ENCODE measurements around the gene UBE2Z.
"Not testable (repeated sequence)": the region's sequence is repeated elsewhere in the genome, so short reads cannot be mapped to it uniquely, and the experiment has no call there.

Gene UBE2Z

GRCh38 chr17:48915459-48916282, 7.5 kb downstream of the UBE2Z start:
- no peak for DNase-seq (ENCODE audit: low spot score in 2 of 2)
- H3K27me3 ChIP-seq (ENCODE audit: low read depth): no peaks in the 10 kb centered on the region
- peaks cover 95% of the 10 kb centered on the region for H3K36me3 ChIP-seq (replicated peaks)
- H3K9me3 ChIP-seq: no peaks in the 10 kb centered on the region
- peaks cover 4% of the 10 kb centered on the region; the same call in 1 of the 2 replicates for H3K4me1 ChIP-seq
- no peak overlapping the region for H3K4me3 ChIP-seq
- in situ Hi-C loops (cut with MboI; ENCODE audit: low sequenced_read_pairs): no loop called here

GRCh38 chr17:48925251-48925990, 17.2 kb downstream of the UBE2Z start:
- H3K9me3 ChIP-seq: no peaks in the 10 kb centered on the region
- no peak overlapping the region for H3K4me3 ChIP-seq
- no peaks in the 10 kb centered on the region for H3K4me1 ChIP-seq
- no peak for DNase-seq (ENCODE audit: low spot score in 2 of 2)
- no peaks in the 10 kb centered on the region for H3K27me3 ChIP-seq (ENCODE audit: low read depth)
- peaks cover 90% of the 10 kb centered on the region for H3K36me3 ChIP-seq (replicated peaks)
- in situ Hi-C loops (cut with MboI; ENCODE audit: low sequenced_read_pairs): loop anchor here (10.0 kb wide), 1 partner anchor 109 kb away; no protein-coding TSS in a partner anchor

DNA sequence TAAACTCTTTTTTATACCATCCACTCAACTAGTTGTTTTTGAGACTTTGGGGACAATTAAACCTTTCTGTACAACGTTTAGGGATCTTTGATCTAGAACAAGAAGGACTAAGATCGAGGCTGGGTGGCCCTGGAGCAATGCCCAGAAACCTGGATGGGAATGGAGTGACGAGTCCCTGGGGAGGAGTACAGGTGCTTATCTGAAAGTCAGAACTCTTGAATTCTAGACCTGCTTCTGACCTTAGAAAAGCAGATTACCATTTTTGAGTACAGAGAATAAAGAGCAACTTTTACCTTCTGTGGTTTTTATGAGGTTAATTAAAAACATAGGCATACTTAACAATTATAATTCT, 17.8 kb downstream of the UBE2Z start:
- H3K36me3 ChIP-seq (replicated peaks): peaks cover 90% of the 10 kb centered on the region
- H3K27me3 ChIP-seq (ENCODE audit: low read depth): no peaks in the 10 kb centered on the region
- H3K4me1 ChIP-seq: no peaks in the 10 kb centered on the region
- H3K4me3 ChIP-seq: no peak overlapping the region
- no peak for DNase-seq (ENCODE audit: low spot score in 2 of 2)
- in situ Hi-C loops (cut with MboI; ENCODE audit: low sequenced_read_pairs): loop anchor here (10.0 kb wide), 1 partner anchor 109 kb away; no protein-coding TSS in a partner anchor
- no peaks in the 10 kb centered on the region for H3K9me3 ChIP-seq

- H3K4me3 ChIP-seq: no peak overlapping the region
- H3K36me3 ChIP-seq (replicated peaks): peaks cover 90% of the 10 kb centered on the region
- no peaks in the 10 kb centered on the region for H3K27me3 ChIP-seq (ENCODE audit: low read depth)
- H3K9me3 ChIP-seq: no peaks in the 10 kb centered on the region
- no peaks in the 10 kb centered on the region for H3K4me1 ChIP-seq
- no peak for DNase-seq (ENCODE audit: low spot score in 2 of 2)
- in situ Hi-C loops (cut with MboI; ENCODE audit: low sequenced_read_pairs): loop anchor here (10.0 kb wide), 1 partner anchor 107 kb away; no protein-coding TSS in a partner anchor
Observed at GRCh38 chr17:48927978-48928745, 20.0 kb downstream of the UBE2Z start.

DNA sequence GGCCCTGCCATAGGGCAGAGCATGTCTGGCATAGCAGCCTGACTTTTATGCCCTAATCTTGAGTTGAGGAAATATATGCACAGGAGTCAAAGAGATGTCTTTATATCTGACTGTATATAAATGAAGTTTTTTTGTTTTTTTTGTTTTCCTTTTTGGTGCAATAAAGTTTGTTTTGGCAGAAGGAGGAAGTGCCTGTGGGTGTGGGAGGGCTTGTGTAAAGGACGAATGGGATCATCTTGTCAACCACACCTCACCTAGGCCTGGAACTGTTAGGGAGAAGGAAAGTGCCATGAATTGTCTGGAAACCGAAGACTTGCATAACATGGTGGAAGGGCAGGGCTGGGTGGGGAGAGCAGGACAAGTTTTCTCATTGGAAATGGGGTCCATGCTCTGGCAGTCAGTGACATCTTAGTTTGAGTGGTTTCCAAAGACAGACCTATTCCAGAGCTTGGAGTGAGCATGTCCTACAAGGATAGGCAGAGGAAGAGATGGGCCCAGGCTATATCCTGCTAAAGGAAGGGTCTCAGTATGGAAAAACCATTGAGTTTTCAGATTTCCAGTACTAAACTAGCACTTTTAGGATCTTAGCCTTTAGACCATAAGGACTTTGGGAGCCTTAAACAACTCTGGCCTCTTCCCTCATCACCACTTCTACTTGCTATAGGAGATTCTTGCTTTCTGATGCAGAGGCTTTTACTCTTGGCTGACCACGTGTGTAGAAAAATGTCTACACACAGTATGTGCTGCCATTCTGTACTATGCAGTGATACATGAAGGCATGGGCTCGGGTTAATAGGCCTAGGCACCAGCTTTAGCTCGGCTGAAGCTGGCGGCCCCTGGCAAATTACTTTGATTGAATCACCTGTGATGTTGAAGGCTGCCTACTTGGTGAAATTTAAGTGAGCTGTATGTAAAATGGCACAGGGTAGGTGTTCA, 20.9 kb downstream of the UBE2Z start:
- Histone ChIP-seq H3K27me3 (ENCODE audit: low read depth) (no peaks in the 10 kb centered on the region), H3K4me3 (no peak overlapping the region), H3K4me1 (no peaks in the 10 kb centered on the region), H3K36me3 (replicated peaks) (peaks cover 91% of the 10 kb centered on the region), H3K9me3 (no peaks in the 10 kb centered on the region)
- in situ Hi-C loops (cut with MboI; ENCODE audit: low sequenced_read_pairs): loop anchor here (10.0 kb wide), 1 partner anchor 106 kb away; no protein-coding TSS in a partner anchor
- no peak for DNase-seq (ENCODE audit: low spot score in 2 of 2)

DNA sequence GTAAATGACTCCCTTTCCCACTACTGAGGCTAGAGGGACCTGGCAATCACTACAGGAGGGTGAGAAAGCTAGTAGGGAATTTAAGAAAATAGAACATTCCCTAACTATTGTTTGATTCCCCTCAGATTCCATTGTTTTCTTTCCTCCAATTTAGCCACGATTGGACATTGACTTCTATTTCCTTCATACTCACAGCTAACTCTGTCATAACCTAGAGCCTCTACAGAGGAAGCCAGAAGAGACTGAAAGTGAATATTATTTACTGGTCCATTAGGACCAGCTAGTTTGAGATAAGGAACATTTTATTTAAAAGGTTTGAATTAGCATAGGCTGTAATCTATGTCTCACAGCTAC, 21.6 kb downstream of the UBE2Z start:
- Histone ChIP-seq H3K4me3 (no peak overlapping the region), H3K27me3 (ENCODE audit: low read depth) (no peaks in the 10 kb centered on the region), H3K4me1 (no peaks in the 10 kb centered on the region), H3K9me3 (no peaks in the 10 kb centered on the region), H3K36me3 (replicated peaks) (peaks cover 90% of the 10 kb centered on the region)
- in situ Hi-C loops (cut with MboI; ENCODE audit: low sequenced_read_pairs): loop anchor here (10.0 kb wide), 1 partner anchor 105 kb away; no protein-coding TSS in a partner anchor
- no peak for DNase-seq (ENCODE audit: low spot score in 2 of 2)

DNA sequence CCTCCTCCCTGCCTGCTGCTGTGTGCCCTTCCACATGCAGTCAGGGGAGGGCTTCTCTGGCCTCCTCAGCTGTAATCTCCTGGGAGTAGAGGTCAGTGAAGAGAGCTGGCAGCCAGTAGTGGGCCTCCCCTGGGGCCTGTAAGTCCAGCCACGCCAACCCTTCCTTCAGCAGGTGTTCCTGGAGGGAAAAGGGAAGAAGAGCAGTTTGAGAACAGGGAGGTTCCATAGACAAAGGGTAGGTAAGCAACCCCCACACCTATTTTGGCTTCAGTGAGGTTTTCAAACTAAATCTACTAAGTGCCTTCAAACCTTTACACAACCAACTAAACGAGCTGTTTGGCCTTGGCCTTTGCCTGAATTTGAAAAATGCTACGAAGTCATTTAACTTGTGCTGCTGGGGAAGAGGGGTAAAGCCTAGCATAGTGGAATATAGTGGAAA, 22.2 kb downstream of the UBE2Z start:
- peaks cover 94% of the 10 kb centered on the region for H3K36me3 ChIP-seq (replicated peaks)
- H3K4me3 ChIP-seq: no peak overlapping the region
- no peaks in the 10 kb centered on the region for H3K9me3 ChIP-seq
- in situ Hi-C loops (cut with MboI; ENCODE audit: low sequenced_read_pairs): no loop called here
- no peaks in the 10 kb centered on the region for H3K27me3 ChIP-seq (ENCODE audit: low read depth)
- no peaks in the 10 kb centered on the region for H3K4me1 ChIP-seq
- no peak for DNase-seq (ENCODE audit: low spot score in 2 of 2)

GRCh38 chr17:48933035-48933434, 24.8 kb downstream of the UBE2Z start:
- H3K9me3 ChIP-seq: no peaks in the 10 kb centered on the region
- H3K27me3 ChIP-seq (ENCODE audit: low read depth): no peaks in the 10 kb centered on the region
- no peak for DNase-seq (ENCODE audit: low spot score in 2 of 2)
- no peaks in the 10 kb centered on the region for H3K4me1 ChIP-seq
- no peak overlapping the region for H3K4me3 ChIP-seq
- H3K36me3 ChIP-seq (replicated peaks): peaks cover 98% of the 10 kb centered on the region
- in situ Hi-C loops (cut with MboI; ENCODE audit: low sequenced_read_pairs): no loop called here

- Histone ChIP-seq H3K36me3 (replicated peaks) (peaks cover 14% of the 10 kb centered on the region), H3K4me3 (peak within 1 kb of the TSS; percentile 85), H3K4me1 (peaks cover 6% of the 10 kb centered on the region), H3K9me3 (no peaks in the 10 kb centered on the region), H3K27me3 (ENCODE audit: low read depth) (no peaks in the 10 kb centered on the region)
- in situ Hi-C loops (cut with MboI; ENCODE audit: low sequenced_read_pairs): no loop called here
- peak; percentile 89 to 94 for DNase-seq (ENCODE audit: low spot score in 2 of 2)
Observed at GRCh38 chr17:48944515-48945260, 36.5 kb downstream of the UBE2Z start, which contains the start of gene SNF8. Gene SNF8, minus strand, starts transcription at chr17:48944842. Its CDS starts 108 bp downstream, at chr17:48944734.

- H3K9me3 ChIP-seq; in situ Hi-C loops (cut with MboI; ENCODE audit: low sequenced_read_pairs); H3K4me1 ChIP-seq; H3K27me3 ChIP-seq (ENCODE audit: low read depth); DNase-seq (ENCODE audit: low spot score in 2 of 2): not testable (repeated sequence)
- peak overlapping the region; percentile 85 for H3K4me3 ChIP-seq
- peaks cover 11% of the 10 kb centered on the region for H3K36me3 ChIP-seq (replicated peaks)
Observed at GRCh38 chr17:48945261-48945651, 37.0 kb downstream of the UBE2Z start.

- in situ Hi-C loops (cut with MboI; ENCODE audit: low sequenced_read_pairs): no loop called here
- no peaks in the 10 kb centered on the region for H3K9me3 ChIP-seq
- no peaks in the 10 kb centered on the region; the same call in 1 of the 2 replicates for H3K4me1 ChIP-seq
- no peak for DNase-seq (ENCODE audit: low spot score in 2 of 2)
- H3K27me3 ChIP-seq (ENCODE audit: low read depth): no peaks in the 10 kb centered on the region
- H3K36me3 ChIP-seq (replicated peaks): no peaks in the 10 kb centered on the region
- no peak overlapping the region for H3K4me3 ChIP-seq
Observed at GRCh38 chr17:48951572-48951971, 43.4 kb downstream of the UBE2Z start.

DNA sequence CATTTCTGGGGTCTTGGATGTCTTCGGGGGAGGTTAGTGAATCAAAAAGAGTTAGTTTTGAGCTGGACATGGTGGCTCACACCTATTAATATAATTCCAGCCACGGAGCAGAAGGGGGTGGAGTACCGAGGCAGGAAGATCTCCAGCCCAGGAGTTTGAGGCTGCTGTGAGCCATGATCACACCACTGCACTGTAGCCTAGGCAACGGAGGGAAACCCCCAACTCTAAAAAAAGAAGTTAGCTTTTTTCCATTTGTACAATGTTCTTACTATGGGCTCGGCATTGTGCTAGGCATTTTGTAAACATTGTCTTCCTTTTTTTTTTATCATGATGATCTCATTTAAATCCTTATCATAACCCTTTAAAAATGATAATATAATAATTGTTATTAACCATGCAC, 44.7 kb downstream of the UBE2Z start:
- Histone ChIP-seq H3K4me3 (no peak overlapping the region), H3K4me1 (no peaks in the 10 kb centered on the region; the same call in 1 of the 2 replicates), H3K27me3 (ENCODE audit: low read depth) (no peaks in the 10 kb centered on the region), H3K36me3 (replicated peaks) (no peaks in the 10 kb centered on the region), H3K9me3 (no peaks in the 10 kb centered on the region)
- in situ Hi-C loops (cut with MboI; ENCODE audit: low sequenced_read_pairs): no loop called here
- DNase-seq (ENCODE audit: low spot score in 2 of 2): no peak

Measured in HAP-1 (cell line).